EL (cell line): ENCODE results near the gene WFDC1.

Experiments
- DNase-seq: peaks from one replicate; pipeline ENCODE4 v3.0.0-alpha.2; 2016

The WFDC1 gene

GRCh38 chr16:84274515-84274914, 20.2 kb upstream of the WFDC1 start:
- DNase-seq = no peak

DNA sequence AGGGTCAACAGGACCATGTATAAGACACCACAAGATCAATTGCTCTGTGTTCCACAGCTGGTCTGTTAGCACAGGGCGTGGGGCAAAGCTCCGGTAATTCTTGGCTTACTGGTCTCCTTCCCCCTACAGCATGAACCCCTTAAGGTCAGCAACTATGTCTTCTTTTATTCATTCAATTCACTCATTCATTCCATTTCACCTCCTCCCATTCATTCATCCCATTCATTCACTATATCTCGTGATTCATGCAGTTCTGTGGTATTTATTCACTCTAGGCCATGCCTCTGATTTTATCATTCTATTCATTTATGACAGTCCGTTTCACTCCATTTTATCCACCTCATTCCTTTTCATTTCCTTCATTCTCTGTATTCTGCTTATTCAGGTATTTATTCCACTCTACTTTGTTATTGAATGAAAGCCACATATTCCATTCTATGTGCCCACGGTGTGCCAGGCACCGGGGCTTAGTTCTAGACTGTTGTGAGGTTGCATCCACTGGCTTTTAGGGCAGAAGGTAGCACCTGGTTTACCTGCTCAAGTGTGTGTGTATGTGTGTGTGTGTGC, 19.0 kb upstream of the WFDC1 start:
- no peak for DNase-seq

DNA sequence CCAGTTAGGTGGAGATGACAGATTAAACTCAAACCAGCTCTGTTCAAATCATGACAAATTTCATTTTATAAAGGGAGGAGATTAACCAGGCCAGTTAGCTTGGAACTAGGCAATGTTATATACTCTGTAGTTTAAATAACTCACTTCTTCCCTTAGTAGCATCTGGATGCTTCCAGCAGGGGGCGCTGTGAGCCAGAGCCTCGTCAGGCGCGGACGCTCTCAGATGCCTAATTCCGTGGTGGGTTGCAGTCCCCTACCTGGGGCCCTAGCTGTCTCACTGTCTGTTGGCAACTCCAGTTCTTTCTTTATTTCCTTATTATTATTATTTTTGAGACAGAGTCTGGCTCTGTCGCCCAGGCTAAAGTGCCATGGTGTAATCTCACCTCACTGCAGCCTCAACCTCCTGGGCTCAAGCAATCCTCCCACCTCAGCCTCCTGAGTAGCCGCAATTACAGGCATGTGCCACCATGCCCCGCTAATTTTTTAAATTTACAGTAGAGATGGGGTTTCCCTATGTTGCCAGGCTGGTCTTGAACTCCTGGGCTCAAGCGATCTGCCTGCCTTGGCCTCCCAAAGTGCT, 17.3 kb upstream of the WFDC1 start:
- peak; percentile 47 for DNase-seq

- no peak for DNase-seq
Measured at GRCh38 chr16:84278333-84278732, 16.3 kb upstream of the WFDC1 start.

- no peak for DNase-seq
Measured at GRCh38 chr16:84278968-84279367, 15.7 kb upstream of the WFDC1 start.

- DNase-seq = no peak
Measured at GRCh38 chr16:84279881-84280280, 14.8 kb upstream of the WFDC1 start.

DNA sequence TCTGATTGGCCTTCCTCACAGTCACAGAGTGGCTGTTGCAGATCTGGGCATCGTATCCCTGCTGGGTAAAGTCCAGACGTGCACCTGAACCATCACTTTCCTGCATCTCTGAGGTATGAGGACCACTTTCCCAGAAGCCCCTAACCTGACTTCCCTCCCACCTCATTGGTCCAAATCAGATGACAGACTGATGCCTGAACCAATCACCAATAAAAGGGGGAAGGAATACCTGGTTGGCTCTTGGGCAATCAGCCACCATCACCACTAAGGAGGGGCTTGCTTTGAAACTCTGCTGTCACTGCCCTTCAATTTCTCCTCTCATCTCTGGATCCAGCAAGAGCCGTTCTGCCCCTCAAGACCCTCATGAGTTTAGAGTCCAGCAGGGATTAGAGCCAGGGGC, 13.6 kb upstream of the WFDC1 start:
- peak; percentile 23 for DNase-seq

- no peak for DNase-seq
Measured at GRCh38 chr16:84282533-84282932, 12.1 kb upstream of the WFDC1 start.

DNA sequence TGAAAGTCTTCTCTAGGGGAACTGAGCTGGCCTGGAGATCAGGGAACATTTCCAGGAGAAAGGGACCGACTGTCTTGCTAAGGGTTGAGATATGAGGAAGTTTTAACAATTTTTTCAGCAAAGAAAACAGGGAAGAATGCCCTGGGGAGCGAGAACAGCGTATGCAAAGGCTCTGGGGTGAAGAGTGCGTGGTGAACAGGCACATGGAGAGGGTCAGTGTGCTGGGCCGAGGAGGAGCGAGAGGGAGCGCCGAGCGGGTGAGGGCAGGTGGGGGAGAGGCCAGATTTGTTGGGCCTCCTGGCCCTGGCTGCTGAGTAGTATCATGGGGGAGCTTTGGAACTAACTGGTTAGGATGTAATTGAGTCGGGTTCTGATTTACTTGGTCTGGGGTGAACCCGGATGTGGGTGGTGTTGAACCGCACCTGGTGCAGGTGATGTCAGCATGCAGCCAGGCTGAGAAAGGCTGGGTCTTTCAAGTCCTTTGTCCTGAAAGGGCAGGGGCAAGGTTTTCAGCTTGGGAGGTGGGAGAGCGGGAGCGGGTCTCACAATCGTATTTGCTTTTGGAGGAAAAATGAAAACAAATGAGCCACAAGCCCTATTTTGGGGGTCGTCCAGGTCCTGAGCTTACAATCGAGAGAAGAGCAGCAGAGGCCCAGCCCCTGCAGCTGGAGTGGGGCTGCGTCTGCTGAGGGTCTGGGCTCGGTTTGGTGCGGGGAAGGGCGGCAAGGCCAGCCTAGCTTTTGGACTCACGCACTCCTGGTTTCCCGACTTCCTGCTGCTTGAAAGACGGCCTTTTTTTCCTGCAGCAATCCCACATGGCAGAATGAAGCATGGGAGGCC, 11.1 kb upstream of the WFDC1 start:
- DNase-seq = no peak

- peak; percentile 12 for DNase-seq
Measured at GRCh38 chr16:84284154-84284722, 10.4 kb upstream of the WFDC1 start.

DNA sequence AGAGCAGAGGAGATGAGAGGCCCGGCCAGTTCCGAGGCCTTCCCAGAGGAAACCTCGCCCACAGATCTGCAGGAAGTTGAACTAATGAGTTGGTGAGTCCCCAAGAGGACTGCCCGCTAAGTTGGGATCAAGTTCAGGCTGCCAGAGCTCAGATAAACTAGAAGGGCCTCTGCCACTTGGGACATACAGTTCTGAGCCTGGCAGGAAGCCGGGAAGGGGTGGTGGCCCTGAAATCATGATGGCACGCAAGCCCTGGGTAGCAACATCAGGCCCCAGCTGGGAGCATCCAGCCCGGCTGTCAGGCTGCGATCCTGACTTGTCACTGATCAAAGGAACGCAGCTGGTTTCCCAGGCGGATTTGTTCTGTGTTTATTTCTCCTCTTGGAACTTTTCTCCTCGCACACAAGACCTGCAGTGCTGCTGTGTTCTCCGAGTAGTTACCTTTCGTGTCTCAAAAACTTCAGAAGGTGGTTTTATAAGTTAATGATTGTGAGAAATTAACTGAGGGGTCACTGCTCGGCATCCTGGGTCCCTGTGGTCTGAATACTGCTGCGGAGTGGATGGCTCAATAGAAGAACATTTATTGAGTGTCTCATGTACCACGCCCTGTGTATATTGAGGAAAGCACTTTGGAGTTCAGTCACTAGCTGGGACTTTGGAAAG, 8.0 kb upstream of the WFDC1 start:
- DNase-seq = no peak

GRCh38 chr16:84288902-84289301, 5.8 kb upstream of the WFDC1 start:
- DNase-seq = no peak

- no peak for DNase-seq
Measured at GRCh38 chr16:84291226-84291625, 3.5 kb upstream of the WFDC1 start.

GRCh38 chr16:84292011-84292410, 2.7 kb upstream of the WFDC1 start:
- no peak for DNase-seq

DNA sequence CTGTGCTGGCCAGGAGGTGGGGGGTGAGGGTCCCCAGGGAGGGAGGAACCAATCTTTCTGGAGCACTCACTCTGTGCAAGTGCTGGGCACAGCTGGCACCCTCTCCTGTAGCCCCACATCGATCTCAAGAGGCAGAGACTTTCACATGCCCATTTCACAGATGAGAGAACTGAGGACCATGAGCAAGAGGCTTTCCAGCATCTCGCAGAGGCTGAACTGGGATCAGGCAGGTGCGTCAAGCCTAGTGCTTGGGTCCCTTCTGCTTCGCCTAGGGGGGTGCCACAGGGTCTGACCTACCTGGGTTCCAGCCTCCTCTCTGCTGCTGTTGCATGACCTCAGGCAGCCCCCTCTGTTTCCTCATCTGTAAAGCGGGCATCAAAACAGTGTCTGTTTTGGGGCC, 1.3 kb upstream of the WFDC1 start:
- DNase-seq = no peak

DNA sequence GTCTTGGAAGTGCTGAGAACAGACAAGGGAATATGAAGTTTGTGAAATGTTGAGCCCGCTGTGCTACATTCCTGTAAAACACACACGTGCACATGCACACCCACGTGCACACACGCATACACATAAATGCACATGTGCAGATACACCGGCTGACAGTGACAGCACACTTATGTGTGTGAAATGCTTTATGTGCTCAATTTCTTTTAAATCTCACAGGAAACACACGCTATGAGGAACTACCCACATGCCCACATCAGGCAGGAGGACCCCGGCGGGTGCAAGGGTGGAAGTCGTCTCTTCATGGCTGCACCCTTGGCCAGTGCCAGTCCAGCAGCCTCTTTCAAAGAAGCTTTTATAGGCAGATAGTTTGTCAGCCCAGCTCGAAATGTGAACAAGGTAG, 561 bp upstream of the WFDC1 start:
- DNase-seq = no peak

- DNase-seq = no peak
Measured at GRCh38 chr16:84295203-84295860, 654 bp downstream of the WFDC1 start.

- no peak for DNase-seq
Measured at GRCh38 chr16:84298376-84298899, 3.8 kb downstream of the WFDC1 start.

DNA sequence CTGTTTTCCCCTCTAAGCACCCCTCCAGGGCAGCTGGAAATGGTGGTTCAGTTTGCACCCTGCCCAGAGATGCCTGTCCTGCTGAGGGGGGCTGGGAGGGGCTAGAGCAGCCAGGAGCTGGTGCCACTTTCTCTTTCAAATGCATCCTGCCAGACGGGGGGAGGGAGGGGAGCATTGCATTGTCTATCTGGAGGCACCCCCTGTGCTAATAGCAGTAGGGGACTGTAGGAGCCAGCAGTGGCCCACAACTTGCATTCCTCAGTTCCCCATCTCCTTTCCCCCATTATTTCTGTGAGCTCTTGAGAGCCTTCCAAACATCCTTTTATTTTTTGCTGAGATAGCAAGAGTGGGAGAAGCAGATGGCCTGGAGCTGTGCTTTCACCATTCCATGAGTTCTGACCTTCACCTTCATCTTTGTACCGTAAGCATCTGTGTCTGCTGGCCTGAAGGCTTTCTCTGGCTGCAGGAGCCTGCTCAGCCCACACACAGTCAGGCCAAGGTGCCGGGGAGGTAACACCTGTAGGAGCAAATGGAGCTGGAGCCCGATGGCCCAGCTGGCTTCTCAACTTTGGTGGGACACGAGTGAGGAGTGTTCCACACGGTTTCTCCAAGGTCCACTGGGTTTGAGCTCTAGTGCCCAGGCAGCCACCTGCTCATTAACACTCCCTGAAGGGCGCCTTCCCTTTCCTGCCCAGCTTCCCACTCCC, 5.2 kb downstream of the WFDC1 start:
- no peak for DNase-seq

- no peak for DNase-seq
Measured at GRCh38 chr16:84302111-84302954, 7.7 kb downstream of the WFDC1 start.

DNA sequence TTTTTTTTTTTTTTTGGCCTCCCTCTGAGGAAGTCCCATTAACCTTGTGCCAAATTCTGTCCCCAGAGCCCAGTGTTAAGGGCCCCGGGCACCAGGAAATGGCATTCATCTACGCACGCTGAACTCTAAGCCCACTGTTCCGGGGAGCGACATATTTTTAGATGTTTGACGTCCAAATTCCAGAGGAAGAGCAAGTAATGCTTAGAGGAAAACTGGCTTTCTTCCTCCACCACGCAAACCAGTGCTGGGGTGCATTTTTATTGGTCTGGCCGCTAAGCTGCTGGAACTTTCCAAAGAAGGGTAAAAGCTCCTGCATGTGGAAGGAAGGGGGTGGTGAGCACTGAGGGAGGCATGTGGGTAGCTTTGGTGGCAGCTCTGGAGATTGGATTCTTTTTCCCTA, 8.3 kb downstream of the WFDC1 start:
- DNase-seq = peak; percentile 17
